CD14-positive monocyte (primary cell): ENCODE results near the gene FBXL13. TPM values are rescaled to one million over a fixed set of nuclear protein-coding genes. Genes with fewer than 3 reads are reported as not detected.
"Not testable (repeated sequence)": the region's sequence is repeated elsewhere in the genome, so short reads cannot be mapped to it uniquely, and the experiment has no call there.

Experiments
- DNase-seq, 3 donors: peaks; one replicate each; pipeline ENCODE4 v3.0.0-alpha.2; 2011 to 2022
- H2AFZ ChIP-seq: 2 replicates; pipeline ENCODE4 v1.6.0; 2012; ENCODE audit warnings: mild to moderate bottlenecking, low read depth, low read length, inconsistent platforms; ENCODE audit not compliant: insufficient read depth, poor library complexity, severe bottlenecking
- H3K27ac ChIP-seq, 2 donors: 1 replicate in 1 of 2; 2 replicates in 1 of 2; pipeline ENCODE4 v1.5.1; 2012 to 2013; ENCODE audit warnings: low read length in 2 of 2, control low read depth in 1 of 2, inconsistent platforms in 1 of 2, low read depth in 1 of 2, mild to moderate bottlenecking in 1 of 2
- H3K27me3 ChIP-seq, 2 donors: one replicate each; pipeline versions ENCODE4 v1.6.0 to v1.6.1; 2011 to 2013; ENCODE audit warnings: low read length in 2 of 2; ENCODE audit not compliant: control insufficient read depth in 2 of 2, insufficient read depth in 2 of 2
- H3K36me3 ChIP-seq, 2 donors: replicated peaks in 1 of 2; 1 replicate in 1 of 2; 2 replicates in 1 of 2; pipeline versions ENCODE4 v1.5.1 to v1.6.1; 2012 to 2013; ENCODE audit warnings: low read length in 2 of 2, control low read depth in 1 of 2, inconsistent platforms in 1 of 2, mild to moderate bottlenecking in 1 of 2; ENCODE audit not compliant: insufficient read depth in 2 of 2, control insufficient read depth in 1 of 2
- H3K4me1 ChIP-seq, 2 donors: 1 replicate in 1 of 2; 2 replicates in 1 of 2; pipeline versions ENCODE4 v1.5.1 to v1.6.1; 2012 to 2013; ENCODE audit warnings: low read length in 2 of 2, control low read depth in 1 of 2, inconsistent platforms in 1 of 2, mild to moderate bottlenecking in 1 of 2, moderate library complexity in 1 of 2; ENCODE audit not compliant: insufficient read depth in 2 of 2, control insufficient read depth in 1 of 2
- H3K4me2 ChIP-seq: replicated peaks from 2 replicates; pipeline ENCODE3; 2012; ENCODE audit warnings: low read length, moderate library complexity, mild to moderate bottlenecking; ENCODE audit not compliant: poor library complexity, severe bottlenecking; ENCODE audit errors: extremely low read depth
- H3K4me3 ChIP-seq, 3 experiments: fragments of 200-600 bp in 1 of 3; sonication (generic) in 1 of 3; replicated peaks in 1 of 3; 1 replicate in 2 of 3; 2 replicates in 1 of 3; pipeline ENCODE4 v1.5.1; 2011 to 2013; ENCODE audit warnings: low read length in 3 of 3, mild to moderate bottlenecking in 3 of 3, control low read depth in 2 of 3, low read depth in 2 of 3, inconsistent platforms in 1 of 3, moderate library complexity in 1 of 3
- H3K79me2 ChIP-seq: 2 replicates; pipeline ENCODE4 v1.6.0; 2012; ENCODE audit warnings: mild to moderate bottlenecking, control low read depth, inconsistent platforms, low read length, moderate library complexity; ENCODE audit not compliant: insufficient read depth
- H3K9ac ChIP-seq: 2 replicates; pipeline ENCODE4 v1.6.0; 2017; ENCODE audit warnings: low read length, mild to moderate bottlenecking; ENCODE audit not compliant: insufficient read depth, poor library complexity, severe bottlenecking
- H3K9me3 ChIP-seq, 2 donors: replicated peaks in 1 of 2; 1 replicate in 1 of 2; 2 replicates in 1 of 2; pipeline versions ENCODE4 v1.5.1 to v1.6.1; 2012 to 2013; ENCODE audit warnings: low read length in 2 of 2, control low read depth in 1 of 2; ENCODE audit not compliant: control insufficient read depth in 1 of 2, insufficient read depth in 1 of 2
- H4K20me1 ChIP-seq: 2 replicates; pipeline ENCODE4 v1.6.0; 2012; ENCODE audit warnings: mild to moderate bottlenecking, low read length, control low read depth, moderate library complexity; ENCODE audit not compliant: insufficient read depth
- H3K27ac Mint-ChIP-seq, 7 donors: one replicate each; pipeline ENCODE4 v1.8.0; 2020; ENCODE audit warnings: mild to moderate bottlenecking in 7 of 7, mixed read lengths in 7 of 7, moderate library complexity in 6 of 7, inconsistent platforms in 2 of 7
- H3K27me3 Mint-ChIP-seq, 3 donors: one replicate each; pipeline ENCODE4 v1.8.0; 2021 to 2022; ENCODE audit warnings: low read depth in 3 of 3, mild to moderate bottlenecking in 3 of 3, mixed read lengths in 3 of 3, moderate library complexity in 3 of 3, inconsistent platforms in 1 of 3
- H3K36me3 Mint-ChIP-seq, 2 donors: one replicate each; pipeline ENCODE4 v1.8.0; 2020; ENCODE audit warnings: mixed read lengths in 2 of 2, inconsistent platforms in 1 of 2, mild to moderate bottlenecking in 1 of 2
- H3K4me1 Mint-ChIP-seq: one replicate; pipeline ENCODE4 v1.8.0; 2020; ENCODE audit warnings: mild to moderate bottlenecking, mixed read lengths
- H3K4me3 Mint-ChIP-seq, 2 donors: one replicate each; pipeline ENCODE4 v1.8.0; 2020; ENCODE audit warnings: mild to moderate bottlenecking in 2 of 2, mixed read lengths in 2 of 2, moderate library complexity in 1 of 2
- H3K9me3 Mint-ChIP-seq, 7 donors: one replicate each; pipeline ENCODE4 v1.8.0; 2020 to 2022; ENCODE audit warnings: mixed read lengths in 7 of 7, mild to moderate bottlenecking in 6 of 7, moderate library complexity in 6 of 7, inconsistent platforms in 2 of 7
- CTCF ChIP-seq: fragments of 200-600 bp; IDR thresholded peaks from one replicate; pipeline ENCODE4 v1.8.0; 2022; ENCODE audit warnings: antibody characterized with exemption, mild to moderate bottlenecking
- WGBS: methylation state at CpG from one replicate; pipeline ENCODE4 v1.1.5; 2013; ENCODE audit warnings: missing lambda C conversion rate; ENCODE audit not compliant: insufficient coverage; 5-methylcytosine and 5-hydroxymethylcytosine counted together
- intact Hi-C, 2 donors: fragments of 100-400 bp; cut with micrococcal nuclease; formaldehyde crosslinking; loops; one replicate each; pipeline versions ENCODE4 v1.15.0 to v1.15.1; 2023
- polyA plus RNA-seq, 3 donors: library from polyadenylated mRNA; depleted of rRNA in 1 of 3; unstranded in 2 of 3; stranded (reverse) in 1 of 3; fragments of 300-500 nt in 2 of 3; fragments of >200 nt in 1 of 3; fragmentation: Illumina TruSeq in 2 of 3; gene quantifications; 1 replicate in 2 of 3; 2 replicates in 1 of 3; pipeline ENCODE4 v1.2.3, GENCODE V29; 2012 to 2021

The FBXL13 gene
- polyA plus RNA-seq, 3 donors: 0.05 TPM; not detected in 2

DNA sequence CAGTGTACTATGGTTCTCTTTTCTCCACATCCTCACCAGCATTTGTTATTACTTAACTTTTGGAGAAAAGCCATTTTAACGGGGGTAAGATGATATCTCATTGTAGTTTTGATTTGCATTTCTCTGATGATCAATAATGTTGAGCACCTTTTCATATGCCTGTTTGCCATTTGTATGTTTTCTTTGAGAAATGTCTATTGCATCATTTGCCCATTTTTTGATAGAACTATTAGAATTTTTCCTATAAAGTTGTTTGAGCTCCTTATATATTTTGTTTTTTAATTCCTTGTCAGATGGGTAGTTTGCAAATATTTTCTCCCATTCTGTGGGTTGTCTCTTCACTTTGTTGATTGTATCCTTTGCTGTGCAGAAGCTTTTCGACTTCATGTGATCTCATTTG lies 172.5 kb downstream of the FBXL13 start:
- H3K9ac ChIP-seq, H3K79me2 ChIP-seq, H3K27me3 ChIP-seq, H3K4me3 Mint-ChIP-seq, H2AFZ ChIP-seq, H3K36me3 Mint-ChIP-seq, H3K27ac Mint-ChIP-seq, H3K27ac ChIP-seq, H3K4me3 ChIP-seq, intact Hi-C loops, H4K20me1 ChIP-seq, H3K27me3 Mint-ChIP-seq, H3K9me3 ChIP-seq, H3K4me2 ChIP-seq, H3K36me3 ChIP-seq, DNase-seq: not testable (repeated sequence)
- Mint-ChIP-seq H3K9me3 (peaks cover 14 to 41% (median 26%) of the 10 kb centered on the region in 7 donors), H3K4me1 (peaks cover 32% of the 10 kb centered on the region)
- WGBS: 100% methylated on average over 1 of the region's 2 CpGs
- peaks cover 21 to 25% of the 10 kb centered on the region in 2 donors for H3K4me1 ChIP-seq

- peaks cover 0 to 2% (median 0%) of the 10 kb centered on the region in 3 donors for H3K27me3 Mint-ChIP-seq
- intact Hi-C loops: no loop called here
- H3K4me3 ChIP-seq: peak overlapping the region in 1 of 3 experiments; percentile 37
- H3K4me3 Mint-ChIP-seq: peak overlapping the region; percentile 4 to 11
- peaks cover 21 to 31% of the 10 kb centered on the region in 2 donors for H3K4me1 ChIP-seq
- no peak for TF ChIP-seq CTCF
- no peak overlapping the region for H2AFZ ChIP-seq
- no peak overlapping the region for H3K9ac ChIP-seq
- peak overlapping the region; percentile 75 to 96 (median 90) for H3K27ac Mint-ChIP-seq
- H3K4me1 Mint-ChIP-seq: peaks cover 63% of the 10 kb centered on the region
- peak overlapping the region; percentile 33 for H3K4me2 ChIP-seq
- peak overlapping the region; percentile 72 to 81 for H3K27ac ChIP-seq
- no peaks in the 10 kb centered on the region for H3K9me3 ChIP-seq
- H3K79me2 ChIP-seq: no peaks in the 10 kb centered on the region
- H3K9me3 Mint-ChIP-seq: peaks cover 0 to 8% (median 5%) of the 10 kb centered on the region in 7 donors
- H3K36me3 ChIP-seq: no peaks in the 10 kb centered on the region
- H3K27me3 ChIP-seq: no peaks in the 10 kb centered on the region
- H4K20me1 ChIP-seq: no peaks in the 10 kb centered on the region
- WGBS: no CpG with 5 or more reads among the region's 5 CpGs
- peak; percentile 53 to 73 (median 68) for DNase-seq
- H3K36me3 Mint-ChIP-seq: no peaks in the 10 kb centered on the region
Measured at GRCh38 chr7:102898532-102898859, 176.1 kb downstream of the FBXL13 start.
